Measurements from ENCODE around the gene SHISA2.

DNA sequence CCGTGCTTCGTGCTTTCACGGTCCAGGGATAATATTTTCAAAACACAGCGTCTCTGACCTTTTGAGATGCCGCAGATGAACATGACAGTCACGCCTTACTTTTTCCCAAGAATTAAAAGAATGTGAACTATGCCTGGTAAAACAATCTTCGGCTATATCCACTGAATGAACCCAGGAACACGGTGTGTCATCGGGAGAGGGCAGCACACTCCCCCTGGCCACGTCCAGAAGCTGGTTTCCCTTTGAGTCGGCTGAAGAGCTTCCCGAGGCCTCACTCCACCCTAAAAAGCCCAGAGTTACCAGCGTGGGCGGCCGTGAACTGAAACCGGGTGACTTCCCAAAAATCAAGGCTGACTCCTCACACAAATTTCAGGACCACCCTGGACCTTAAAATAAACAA, 22.9 kb upstream of the SHISA2 start:
- no peak for TF ChIP-seq POLR2A (IDR thresholded peaks at IDR 0.05)
- TF ChIP-seq, protein P1, sequence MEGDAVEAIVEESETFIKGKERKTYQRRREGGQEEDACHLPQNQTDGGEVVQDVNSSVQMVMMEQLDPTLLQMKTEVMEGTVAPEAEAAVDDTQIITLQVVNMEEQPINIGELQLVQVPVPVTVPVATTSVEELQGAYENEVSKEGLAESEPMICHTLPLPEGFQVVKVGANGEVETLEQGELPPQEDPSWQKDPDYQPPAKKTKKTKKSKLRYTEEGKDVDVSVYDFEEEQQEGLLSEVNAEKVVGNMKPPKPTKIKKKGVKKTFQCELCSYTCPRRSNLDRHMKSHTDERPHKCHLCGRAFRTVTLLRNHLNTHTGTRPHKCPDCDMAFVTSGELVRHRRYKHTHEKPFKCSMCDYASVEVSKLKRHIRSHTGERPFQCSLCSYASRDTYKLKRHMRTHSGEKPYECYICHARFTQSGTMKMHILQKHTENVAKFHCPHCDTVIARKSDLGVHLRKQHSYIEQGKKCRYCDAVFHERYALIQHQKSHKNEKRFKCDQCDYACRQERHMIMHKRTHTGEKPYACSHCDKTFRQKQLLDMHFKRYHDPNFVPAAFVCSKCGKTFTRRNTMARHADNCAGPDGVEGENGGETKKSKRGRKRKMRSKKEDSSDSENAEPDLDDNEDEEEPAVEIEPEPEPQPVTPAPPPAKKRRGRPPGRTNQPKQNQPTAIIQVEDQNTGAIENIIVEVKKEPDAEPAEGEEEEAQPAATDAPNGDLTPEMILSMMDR (IDR thresholded peaks at IDR 0.05) = no peak
